OCI-LY1 (cell line): ENCODE measurements around the gene SLC41A1.

ENCODE experiments used
- H2AFZ ChIP-seq: fragments of 200-600 bp; sonication (generic), shearing (Covaris generic); 2 replicates; pipeline ENCODE4 v1.6.0; 2014; ENCODE audit warnings: antibody characterized with exemption, mild to moderate bottlenecking, low read length
- H3F3A ChIP-seq: fragments of 200-600 bp; sonication (generic), shearing (Covaris generic); 2 replicates; pipeline ENCODE4 v1.6.0; 2014; ENCODE audit warnings: mild to moderate bottlenecking, antibody characterized with exemption, low read length, moderate library complexity; ENCODE audit not compliant: insufficient read depth
- H3K27ac ChIP-seq: fragments of 200-600 bp; sonication (generic); 2 replicates; pipeline ENCODE4 v1.5.1; 2014; ENCODE audit warnings: low read length, mixed run types, mild to moderate bottlenecking, low read depth; ENCODE audit not compliant: poor library complexity, severe bottlenecking
- H3K27me3 ChIP-seq: fragments of 200-600 bp; sonication (generic); 2 replicates; pipeline ENCODE4 v1.6.0; 2014; ENCODE audit warnings: antibody characterized with exemption, mild to moderate bottlenecking, low read length, moderate library complexity; ENCODE audit not compliant: insufficient read depth
- H3K36me3 ChIP-seq: fragments of 200-600 bp; sonication (generic); 2 replicates; pipeline ENCODE4 v1.6.1; 2014; ENCODE audit warnings: mild to moderate bottlenecking, antibody characterized with exemption, low read length, moderate library complexity, mixed read lengths; ENCODE audit not compliant: insufficient read depth
- H3K4me1 ChIP-seq: fragments of 200-600 bp; sonication (generic); 2 replicates; pipeline ENCODE4 v1.5.1; 2014; ENCODE audit warnings: mild to moderate bottlenecking, low read length, moderate library complexity; ENCODE audit not compliant: insufficient read depth, severe bottlenecking
- H3K4me2 ChIP-seq: fragments of 200-600 bp; sonication (generic), shearing (Covaris generic); 2 replicates; pipeline ENCODE4 v1.6.1; 2014; ENCODE audit warnings: low read length
- H3K4me3 ChIP-seq: fragments of 200-600 bp; sonication (generic); 2 replicates; pipeline ENCODE4 v1.5.1; 2014; ENCODE audit warnings: low read length, low read depth, mild to moderate bottlenecking, mixed read lengths; ENCODE audit not compliant: poor library complexity, severe bottlenecking
- H3K79me2 ChIP-seq: fragments of 200-600 bp; shearing (Covaris generic); 2 replicates; pipeline ENCODE4 v1.6.1; 2016; ENCODE audit warnings: mixed run types, low read length, mixed read lengths; ENCODE audit not compliant: insufficient read depth
- H3K9ac ChIP-seq: fragments of 200-600 bp; sonication (generic), shearing (Covaris generic); 2 replicates; pipeline ENCODE4 v1.6.1; 2014; ENCODE audit warnings: mild to moderate bottlenecking, low read length, mixed read lengths
- H3K9me2 ChIP-seq: fragments of 200-600 bp; sonication (generic), shearing (Covaris generic); 2 replicates; pipeline ENCODE4 v1.6.1; 2014; ENCODE audit warnings: low read depth, mild to moderate bottlenecking, low read length, mixed read lengths
- H3K9me3 ChIP-seq: fragments of 200-600 bp; shearing (Covaris generic); 2 replicates; pipeline ENCODE4 v1.6.1; 2014; ENCODE audit warnings: low read length, mixed read lengths
- H4K20me1 ChIP-seq: fragments of 200-600 bp; sonication (generic), shearing (Covaris generic); 2 replicates; pipeline ENCODE4 v1.6.0; 2016; ENCODE audit warnings: mild to moderate bottlenecking, low read length; ENCODE audit not compliant: insufficient read depth
- CTCF ChIP-seq: fragments of 200-600 bp; sonication (generic), shearing (Covaris generic); IDR thresholded peaks from 2 replicates; pipeline ENCODE4 v1.5.1; 2017; ENCODE audit warnings: mild to moderate bottlenecking, antibody characterized with exemption, low read length, moderate library complexity, mixed read lengths
- EZH2 ChIP-seq: fragments of 200-600 bp; sonication (generic), shearing (Covaris generic); IDR thresholded peaks from 2 replicates; pipeline ENCODE4 v1.8.0; 2017; ENCODE audit warnings: borderline replicate concordance, mixed run types, mild to moderate bottlenecking, antibody characterized with exemption, low read length, moderate library complexity, mixed read lengths

SLC41A1 gene

DNA sequence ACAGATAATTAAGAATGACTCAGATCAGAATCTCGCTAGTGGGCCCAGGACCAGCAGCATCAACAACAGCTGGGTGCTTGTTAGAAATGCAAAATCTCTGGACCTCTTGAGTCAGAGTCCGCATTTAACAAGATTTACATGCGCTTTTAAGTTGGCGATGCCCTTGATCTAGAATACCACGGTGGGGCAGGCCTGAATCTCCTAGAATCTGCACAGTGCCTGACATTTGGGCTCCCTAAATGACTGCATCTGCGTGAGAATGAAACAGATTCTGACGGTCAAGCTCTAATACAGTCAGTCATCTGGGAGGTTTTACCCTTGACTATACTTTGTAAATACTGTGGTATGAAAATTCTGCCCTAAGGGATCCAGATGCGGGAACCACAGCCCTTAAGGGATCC lies 20.5 kb downstream of the SLC41A1 start:
- Histone ChIP-seq H3K9ac (no peak overlapping the region), H3K27ac (no peak overlapping the region)

GRCh38 chr1:205791568-205792180 lies 21.3 kb downstream of the SLC41A1 start:
- Histone ChIP-seq H3K9me3 (no peaks in the 10 kb centered on the region), H3K4me3 (no peak overlapping the region), H3K79me2 (no peaks in the 10 kb centered on the region), H3K36me3 (no peaks in the 10 kb centered on the region), H3K9ac (no peak overlapping the region), H3K27ac (no peak overlapping the region), H3K4me2 (no peak overlapping the region), H3K9me2 (no peaks in the 10 kb centered on the region), H3F3A (no peaks in the 10 kb centered on the region), H3K4me1 (no peaks in the 10 kb centered on the region), H4K20me1 (no peaks in the 10 kb centered on the region), H2AFZ (no peak overlapping the region), H3K27me3 (no peaks in the 10 kb centered on the region)
- TF ChIP-seq EZH2 (no peak), CTCF (peak; percentile 82)

More for the DNA sequence above, 20.5 kb downstream of the SLC41A1 start:
- Histone ChIP-seq H3F3A (no peaks in the 10 kb centered on the region), H3K36me3 (no peaks in the 10 kb centered on the region), H3K4me3 (no peak overlapping the region), H3K79me2 (no peaks in the 10 kb centered on the region), H3K4me2 (no peak overlapping the region), H2AFZ (no peak overlapping the region), H3K9me2 (no peaks in the 10 kb centered on the region), H3K27me3 (no peaks in the 10 kb centered on the region), H4K20me1 (no peaks in the 10 kb centered on the region), H3K9me3 (no peaks in the 10 kb centered on the region), H3K4me1 (no peaks in the 10 kb centered on the region)
- TF ChIP-seq EZH2 = no peak
- no peak for TF ChIP-seq CTCF

- no peak overlapping the region for H3K4me2 ChIP-seq
- no peaks in the 10 kb centered on the region for H3K36me3 ChIP-seq
- H4K20me1 ChIP-seq = no peaks in the 10 kb centered on the region
- H3F3A ChIP-seq = no peaks in the 10 kb centered on the region
- H3K9ac ChIP-seq = no peak overlapping the region
- no peak overlapping the region for H3K4me3 ChIP-seq
- H3K79me2 ChIP-seq = no peaks in the 10 kb centered on the region
- no peaks in the 10 kb centered on the region for H3K9me2 ChIP-seq
- no peaks in the 10 kb centered on the region for H3K4me1 ChIP-seq
- TF ChIP-seq CTCF (no peak), EZH2 (no peak)
- 0 out of 2 replicates have a peak, but pooled peaks cover 3% of the 10 kb centered on the region for H3K27me3 ChIP-seq
- H3K27ac ChIP-seq = no peak overlapping the region
- no peak overlapping the region for H2AFZ ChIP-seq
- H3K9me3 ChIP-seq = no peaks in the 10 kb centered on the region
These were observed 25.6 kb downstream of the SLC41A1 start for GRCh38 chr1:205787287-205787916.
